ENCODE data around the gene CSAG1.
"Not testable (repeated sequence)": the region's sequence is repeated elsewhere in the genome, so short reads cannot be mapped to it uniquely, and the experiment has no call there.

The CSAG1 gene, protein sequence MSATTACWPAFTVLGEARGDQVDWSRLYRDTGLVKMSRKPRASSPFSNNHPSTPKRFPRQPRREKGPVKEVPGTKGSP

DNA sequence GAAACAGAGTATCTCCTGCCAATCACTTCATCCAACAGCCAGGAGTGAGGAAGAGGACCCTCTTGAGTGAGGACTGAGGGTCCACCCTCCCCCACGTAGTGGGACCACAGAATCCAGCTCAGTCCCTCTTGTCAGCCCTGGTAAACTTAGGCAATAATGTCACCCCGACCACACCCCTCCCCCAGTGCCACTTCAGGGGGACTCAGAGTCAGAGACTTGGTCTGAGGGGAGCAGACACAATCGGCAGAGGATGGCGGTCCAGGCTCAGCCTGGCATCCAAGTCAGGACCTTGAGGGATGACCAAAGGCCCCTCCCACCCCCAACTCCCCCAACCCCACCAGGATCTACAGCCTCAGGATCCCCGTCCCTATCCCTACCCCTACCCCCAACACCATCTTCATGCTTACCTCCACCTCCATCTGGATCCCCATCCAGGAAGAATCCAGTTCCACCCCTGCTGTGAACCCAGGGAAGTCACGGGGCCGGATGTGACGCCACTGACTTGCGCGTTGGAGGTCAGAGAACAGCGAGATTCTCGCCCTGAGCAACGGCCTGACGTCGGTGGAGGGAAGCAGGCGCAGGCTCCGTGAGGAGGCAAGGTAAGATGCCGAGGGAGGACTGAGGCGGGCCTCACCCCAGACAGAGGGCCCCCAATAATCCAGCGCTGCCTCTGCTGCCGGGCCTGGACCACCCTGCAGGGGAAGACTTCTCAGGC lies at the start of gene CSAG1, which contains the start of gene MAGEA12:
Gene CSAG1 (minus strand): TSS at position 461 of the 715 bp plus-strand sequence. CDS start 1,261 bp downstream, outside the sequence.
Gene MAGEA12 (plus strand): TSS at position 497 of the 715 bp plus-strand sequence. CDS start 2,405 bp downstream, outside the sequence.
- no peak for DNase-seq

DNA sequence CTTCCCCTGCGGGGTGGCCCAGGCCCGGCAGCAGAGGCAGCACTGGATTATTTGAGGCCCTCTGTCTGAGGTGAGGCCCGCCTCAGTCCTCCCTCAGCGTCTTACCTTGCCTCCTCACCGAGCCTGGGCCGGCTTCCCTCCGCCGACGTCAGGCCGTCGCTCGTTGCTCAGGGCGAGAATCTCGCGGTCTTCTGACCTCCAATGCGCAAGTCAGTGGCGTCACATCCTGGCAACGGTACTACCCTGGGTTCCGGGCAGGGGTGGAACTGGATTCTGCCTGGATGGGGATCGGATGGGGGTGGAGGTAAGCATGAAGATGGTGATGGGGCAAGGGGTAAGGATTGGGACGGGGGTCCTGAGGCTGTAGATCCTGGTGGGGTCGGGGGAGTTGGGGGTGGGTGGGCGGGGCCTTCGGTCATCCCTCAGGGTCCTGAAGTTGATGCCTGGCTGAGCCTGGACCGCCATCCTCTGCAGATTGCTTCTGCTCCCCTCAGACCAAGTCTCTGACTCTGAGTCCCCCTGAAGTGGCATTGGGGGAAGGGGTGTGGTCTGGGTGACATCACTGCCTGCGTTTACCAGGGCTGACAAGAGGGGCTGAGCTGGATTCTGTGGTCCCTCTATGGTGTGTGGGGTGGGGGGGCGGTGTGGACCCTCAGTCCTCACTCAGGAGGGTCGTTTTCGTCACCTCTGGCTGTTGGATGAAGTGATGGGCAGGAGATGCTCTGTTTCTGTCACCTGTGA lies 36.2 kb upstream of the CSAG1 start, which contains the start of gene MAGEA6:
Gene MAGEA6 (minus strand): TSS at position 141 of the 741 bp plus-strand sequence. CDS start 2,039 bp downstream, outside the sequence.
- not testable (repeated sequence) for DNase-seq

DNA sequence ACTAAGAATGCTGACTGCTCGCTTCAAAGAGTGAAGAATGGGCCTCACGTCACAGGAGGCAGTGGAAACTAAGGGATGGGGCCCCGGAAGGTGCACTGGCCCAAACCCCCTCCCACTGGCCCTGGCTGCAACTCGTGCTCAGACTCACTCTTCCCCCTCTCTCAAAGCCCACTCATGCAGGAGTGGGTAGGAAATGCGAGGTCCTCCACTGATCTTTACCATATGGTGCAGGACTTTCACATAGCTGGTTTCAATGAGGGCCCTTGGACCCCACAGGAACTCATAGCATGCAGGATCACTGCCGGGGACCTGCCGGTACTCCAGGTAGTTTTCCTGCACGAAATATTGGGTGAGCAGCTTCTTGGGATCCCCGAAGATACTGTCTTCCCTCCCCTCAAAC lies 33.0 kb upstream of the CSAG1 start:
- DNase-seq: not testable (repeated sequence)

DNA sequence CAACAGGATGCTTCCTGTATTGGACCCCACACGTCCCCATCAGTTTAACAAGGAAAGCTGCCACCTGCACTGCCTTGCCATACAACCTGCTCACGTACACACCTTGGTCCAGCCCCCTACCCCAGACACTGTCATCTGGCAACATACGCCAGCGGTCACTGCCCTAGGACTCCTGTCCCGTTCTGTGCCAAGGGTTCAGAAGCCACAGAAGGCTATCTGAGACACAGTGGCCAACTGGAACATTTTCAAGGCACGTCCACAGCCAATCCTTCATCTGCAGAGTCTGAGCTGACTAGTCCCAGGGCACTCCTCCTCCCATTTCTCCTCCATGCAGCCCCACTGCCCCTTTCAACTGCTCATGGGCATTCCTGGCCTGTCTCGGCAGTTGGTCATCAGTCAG lies 28.1 kb upstream of the CSAG1 start:
- not testable (repeated sequence) for DNase-seq

DNA sequence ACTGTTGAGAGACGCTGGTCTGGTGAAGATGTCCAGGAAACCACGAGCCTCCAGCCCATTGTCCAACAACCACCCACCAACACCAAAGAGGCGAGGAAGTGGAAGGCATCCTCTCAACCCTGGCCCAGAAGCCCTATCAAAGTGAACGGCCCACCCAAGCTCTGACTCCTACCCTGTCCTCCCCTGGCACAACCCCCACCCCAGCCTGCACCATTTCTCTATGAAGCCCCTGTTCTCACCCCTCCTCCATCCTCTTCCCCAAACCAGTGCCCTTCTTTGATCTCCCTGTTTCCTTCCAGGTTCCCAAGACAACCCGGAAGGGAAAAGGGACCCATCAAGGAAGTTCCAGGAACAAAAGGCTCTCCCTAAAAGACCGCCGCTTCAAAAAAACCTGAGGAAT lies 26.0 kb upstream of the CSAG1 start:
- not testable (repeated sequence) for DNase-seq

DNA sequence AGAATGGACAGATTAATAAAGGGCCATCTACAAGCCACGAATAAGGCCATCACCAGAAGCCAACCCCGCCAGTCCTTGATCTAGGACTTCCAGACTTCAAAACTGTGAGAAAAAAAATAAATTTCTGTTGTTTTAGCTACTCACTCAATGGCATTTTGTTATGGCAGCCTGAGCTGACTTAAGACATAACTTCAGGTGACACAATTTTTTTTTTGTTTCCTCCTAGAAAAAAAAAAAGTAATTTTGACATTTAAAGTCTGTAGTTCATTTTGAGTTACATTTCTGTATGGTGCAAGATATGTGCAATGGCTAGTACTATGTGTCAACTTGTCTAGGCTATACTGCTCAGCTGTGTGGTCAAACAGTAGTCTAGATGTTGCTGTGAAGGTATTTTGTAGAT lies 25.4 kb upstream of the CSAG1 start, which contains the start of gene CSAG3:
Gene CSAG3 (plus strand): TSS at position 301 of the 400 bp plus-strand sequence.
- DNase-seq: not testable (repeated sequence)

DNA sequence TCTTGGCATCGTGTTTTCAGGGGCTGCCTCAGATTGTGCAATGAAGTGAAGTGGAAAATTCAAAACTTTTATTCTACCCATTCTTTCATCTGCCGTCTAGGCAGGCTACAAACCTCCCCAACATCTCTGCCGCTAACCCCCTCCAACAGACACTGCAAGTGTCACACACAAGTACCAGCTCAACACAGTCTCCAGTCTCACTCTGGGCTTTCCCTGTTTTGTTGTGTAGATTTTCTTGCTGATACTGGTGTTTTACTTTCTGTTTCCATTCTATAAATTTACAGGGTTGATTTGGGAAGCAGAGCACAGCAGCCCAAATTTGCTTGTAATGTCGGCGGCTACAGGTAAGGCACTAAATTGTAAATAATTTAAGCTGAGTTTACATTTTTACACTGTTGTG lies 21.4 kb upstream of the CSAG1 start:
- not testable (repeated sequence) for DNase-seq

DNA sequence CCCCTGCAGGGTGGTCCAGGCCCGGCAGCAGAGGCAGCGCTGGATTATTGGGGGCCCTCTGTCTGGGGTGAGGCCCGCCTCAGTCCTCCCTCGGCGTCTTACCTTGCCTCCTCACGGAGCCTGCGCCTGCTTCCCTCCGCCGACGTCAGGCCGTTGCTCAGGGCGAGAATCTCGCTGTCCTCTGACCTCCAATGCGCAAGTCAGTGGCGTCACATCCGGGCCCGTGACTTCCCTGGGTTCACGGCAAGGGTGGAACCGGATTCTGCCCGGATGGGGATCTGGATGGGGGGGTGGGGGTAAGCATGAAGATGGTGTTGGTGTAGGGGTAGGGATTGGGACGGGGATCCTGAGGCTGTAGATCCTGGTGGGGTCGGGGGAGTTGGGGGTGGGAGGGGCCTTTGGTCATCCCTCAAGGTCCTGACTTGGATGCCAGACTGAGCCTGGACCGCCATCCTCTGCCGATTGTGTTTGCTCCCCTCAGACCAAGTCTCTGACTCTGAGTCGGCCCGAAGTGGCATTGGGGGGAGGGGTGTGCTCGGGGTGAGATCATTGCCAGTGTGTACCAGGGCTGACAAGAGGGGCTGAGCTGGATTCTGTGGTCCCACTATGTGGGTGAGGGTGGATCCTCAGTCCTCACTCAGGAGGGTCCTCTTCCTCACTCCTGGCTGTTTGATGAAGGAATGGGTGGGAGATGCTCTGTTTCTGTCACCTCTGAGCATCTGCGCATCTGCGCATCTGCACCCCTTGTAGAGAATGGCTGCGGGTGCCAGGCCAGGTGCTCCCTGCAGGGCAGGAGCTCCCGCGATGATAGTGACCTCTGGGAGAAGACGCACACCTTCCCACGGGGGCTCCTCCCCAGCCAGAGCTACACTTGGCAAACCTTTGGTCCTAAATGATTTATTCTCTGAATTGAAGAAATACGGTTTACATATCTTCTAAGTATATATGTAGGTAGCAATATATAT lies 20.4 kb upstream of the CSAG1 start, which contains the start of gene MAGEA2:
Gene MAGEA2 (minus strand): TSS at position 157 of the 965 bp plus-strand sequence. CDS start 2,479 bp downstream, outside the sequence.
- DNase-seq: not testable (repeated sequence)

DNA sequence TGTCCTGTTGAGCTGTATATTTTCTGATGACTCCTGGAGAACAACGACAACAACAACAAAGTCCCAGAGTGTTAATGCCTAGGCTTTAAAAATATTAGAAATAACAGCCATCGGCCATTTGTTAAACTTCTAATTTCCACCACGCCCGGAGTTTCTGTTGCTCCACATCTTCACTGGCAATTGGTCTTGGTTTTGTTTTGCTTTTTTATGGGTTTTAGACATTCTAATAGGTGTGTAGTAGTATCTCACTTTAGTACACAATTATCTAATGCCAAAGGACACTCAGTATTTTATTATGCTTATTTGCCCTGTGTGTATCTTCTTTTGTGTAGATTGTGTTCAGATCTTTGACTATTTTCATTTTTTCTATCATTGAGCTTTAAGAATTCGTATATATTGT lies 5.0 kb upstream of the CSAG1 start:
- DNase-seq: no peak

DNA sequence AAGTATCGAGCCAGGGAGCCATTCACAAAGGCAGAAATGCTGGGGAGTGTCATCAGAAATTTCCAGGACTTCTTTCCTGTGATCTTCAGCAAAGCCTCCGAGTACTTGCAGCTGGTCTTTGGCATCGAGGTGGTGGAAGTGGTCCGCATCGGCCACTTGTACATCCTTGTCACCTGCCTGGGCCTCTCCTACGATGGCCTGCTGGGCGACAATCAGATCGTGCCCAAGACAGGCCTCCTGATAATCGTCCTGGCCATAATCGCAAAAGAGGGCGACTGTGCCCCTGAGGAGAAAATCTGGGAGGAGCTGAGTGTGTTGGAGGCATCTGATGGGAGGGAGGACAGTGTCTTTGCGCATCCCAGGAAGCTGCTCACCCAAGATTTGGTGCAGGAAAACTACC lies 3.0 kb upstream of the CSAG1 start:
- DNase-seq: not testable (repeated sequence)

DNA sequence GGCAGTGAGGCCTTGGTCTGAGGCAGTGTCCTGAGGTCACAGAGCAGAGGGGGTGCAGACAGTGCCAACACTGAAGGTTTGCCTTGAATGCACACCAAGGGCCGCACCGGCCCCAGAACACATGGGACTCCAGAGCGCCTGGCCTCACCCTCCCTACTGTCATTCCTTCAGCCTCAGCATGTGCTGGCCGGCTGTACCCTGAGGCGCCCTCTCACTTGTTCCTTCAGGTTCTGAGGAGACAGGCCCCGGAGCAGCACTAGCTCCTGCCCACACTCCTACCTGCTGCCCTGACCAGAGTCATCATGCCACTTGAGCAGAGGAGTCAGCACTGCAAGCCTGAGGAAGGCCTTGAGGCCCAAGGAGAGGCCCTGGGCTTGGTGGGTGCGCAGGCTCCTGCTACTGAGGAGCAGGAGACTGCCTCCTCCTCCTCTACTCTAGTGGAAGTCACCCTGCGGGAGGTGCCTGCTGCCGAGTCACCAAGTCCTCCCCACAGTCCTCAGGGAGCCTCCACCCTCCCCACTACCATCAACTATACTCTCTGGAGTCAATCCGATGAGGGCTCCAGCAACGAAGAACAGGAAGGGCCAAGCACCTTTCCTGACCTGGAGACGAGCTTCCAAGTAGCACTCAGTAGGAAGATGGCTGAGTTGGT lies 2.5 kb upstream of the CSAG1 start:
- DNase-seq: no peak

DNA sequence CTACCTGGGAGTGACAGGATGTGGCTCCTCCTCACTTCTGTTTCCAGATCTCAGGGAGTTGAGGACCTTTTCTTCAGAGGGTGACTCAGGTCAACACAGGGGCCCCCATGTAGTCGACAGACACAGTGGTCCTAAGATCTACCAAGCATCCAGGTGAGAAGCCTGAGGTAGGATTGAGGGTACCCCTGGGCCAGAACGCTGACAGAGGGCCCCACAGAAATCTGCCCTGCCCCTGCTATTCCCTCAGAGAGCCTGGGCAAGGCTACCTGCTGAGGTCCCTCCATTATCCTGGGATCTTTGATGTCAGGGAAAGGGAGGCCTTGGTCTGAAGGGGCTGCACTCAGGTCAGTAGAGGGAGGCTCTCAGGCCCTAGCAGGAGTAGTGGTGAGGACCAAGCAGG lies 1.6 kb upstream of the CSAG1 start:
- DNase-seq: no peak

DNA sequence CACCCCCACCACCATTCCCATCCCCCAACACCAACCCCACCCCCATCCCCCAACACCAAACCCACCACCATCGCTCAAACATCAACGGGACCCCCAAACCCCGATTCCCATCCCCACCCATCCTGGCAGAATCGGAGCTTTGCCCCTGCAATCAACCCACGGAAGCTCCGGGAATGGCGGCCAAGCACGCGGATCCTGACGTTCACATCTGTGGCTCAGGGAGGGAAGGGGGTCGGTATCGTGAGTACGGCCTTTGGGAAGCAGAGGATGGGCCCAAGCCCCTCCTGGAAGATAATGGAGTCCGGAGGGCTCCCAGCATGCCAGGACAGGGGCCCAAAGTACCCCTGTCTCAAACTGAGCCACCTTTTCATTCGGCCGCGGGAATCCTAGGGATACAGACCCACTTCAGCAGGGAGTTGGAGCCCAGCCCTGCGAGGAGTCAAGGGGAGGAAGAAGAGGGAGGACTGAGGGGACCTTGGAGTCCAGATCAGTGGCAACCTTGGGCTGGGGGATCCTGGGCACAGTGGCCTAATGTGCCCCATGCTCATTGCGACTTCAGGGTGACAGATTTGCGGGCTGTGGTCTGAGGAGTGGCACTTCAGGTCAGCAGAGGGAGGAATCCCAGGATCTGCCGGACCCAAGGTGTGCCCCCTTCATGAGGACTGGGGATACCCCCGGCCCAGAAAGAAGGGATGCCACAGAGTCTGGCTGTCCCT lies 780 bp upstream of the CSAG1 start:
- DNase-seq: not testable (repeated sequence)

DNA sequence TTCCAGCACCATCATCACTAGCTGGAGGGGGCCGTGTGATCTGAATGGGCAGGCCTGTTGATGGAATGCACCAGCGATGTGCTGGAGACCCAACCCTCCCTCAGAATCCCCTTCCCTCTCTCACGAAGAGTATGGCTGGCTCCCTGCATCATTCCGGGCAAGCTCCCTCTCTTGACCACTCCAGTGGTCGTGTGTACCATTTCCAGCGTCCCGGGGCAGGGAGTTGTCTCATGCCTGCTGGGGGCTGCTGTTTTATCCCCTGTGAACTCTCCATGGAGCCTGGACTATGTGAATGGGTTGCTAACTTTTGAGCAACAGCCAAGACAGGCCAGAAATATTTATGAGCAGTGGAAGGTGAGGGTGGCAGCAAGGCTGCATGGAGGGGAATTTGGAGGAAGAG lies 8.1 kb downstream of the CSAG1 start:
- DNase-seq: no peak

DNA sequence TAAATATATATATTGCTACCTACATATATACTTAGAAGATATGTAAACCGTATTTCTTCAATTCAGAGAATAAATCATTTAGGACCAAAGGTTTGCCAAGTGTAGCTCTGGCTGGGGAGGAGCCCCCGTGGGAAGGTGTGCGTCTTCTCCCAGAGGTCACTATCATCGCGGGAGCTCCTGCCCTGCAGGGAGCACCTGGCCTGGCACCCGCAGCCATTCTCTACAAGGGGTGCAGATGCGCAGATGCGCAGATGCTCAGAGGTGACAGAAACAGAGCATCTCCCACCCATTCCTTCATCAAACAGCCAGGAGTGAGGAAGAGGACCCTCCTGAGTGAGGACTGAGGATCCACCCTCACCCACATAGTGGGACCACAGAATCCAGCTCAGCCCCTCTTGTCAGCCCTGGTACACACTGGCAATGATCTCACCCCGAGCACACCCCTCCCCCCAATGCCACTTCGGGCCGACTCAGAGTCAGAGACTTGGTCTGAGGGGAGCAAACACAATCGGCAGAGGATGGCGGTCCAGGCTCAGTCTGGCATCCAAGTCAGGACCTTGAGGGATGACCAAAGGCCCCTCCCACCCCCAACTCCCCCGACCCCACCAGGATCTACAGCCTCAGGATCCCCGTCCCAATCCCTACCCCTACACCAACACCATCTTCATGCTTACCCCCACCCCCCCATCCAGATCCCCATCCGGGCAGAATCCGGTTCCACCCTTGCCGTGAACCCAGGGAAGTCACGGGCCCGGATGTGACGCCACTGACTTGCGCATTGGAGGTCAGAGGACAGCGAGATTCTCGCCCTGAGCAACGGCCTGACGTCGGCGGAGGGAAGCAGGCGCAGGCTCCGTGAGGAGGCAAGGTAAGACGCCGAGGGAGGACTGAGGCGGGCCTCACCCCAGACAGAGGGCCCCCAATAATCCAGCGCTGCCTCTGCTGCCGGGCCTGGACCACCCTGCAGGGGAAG lies 19.4 kb downstream of the CSAG1 start, which contains the start of gene MAGEA2B:
Gene MAGEA2B (plus strand): TSS at position 814 of the 973 bp plus-strand sequence. CDS start 2,479 bp downstream, outside the sequence.
- DNase-seq: not testable (repeated sequence)

DNA sequence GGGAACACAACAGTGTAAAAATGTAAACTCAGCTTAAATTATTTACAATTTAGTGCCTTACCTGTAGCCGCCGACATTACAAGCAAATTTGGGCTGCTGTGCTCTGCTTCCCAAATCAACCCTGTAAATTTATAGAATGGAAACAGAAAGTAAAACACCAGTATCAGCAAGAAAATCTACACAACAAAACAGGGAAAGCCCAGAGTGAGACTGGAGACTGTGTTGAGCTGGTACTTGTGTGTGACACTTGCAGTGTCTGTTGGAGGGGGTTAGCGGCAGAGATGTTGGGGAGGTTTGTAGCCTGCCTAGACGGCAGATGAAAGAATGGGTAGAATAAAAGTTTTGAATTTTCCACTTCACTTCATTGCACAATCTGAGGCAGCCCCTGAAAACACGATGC lies 20.3 kb downstream of the CSAG1 start:
- DNase-seq: not testable (repeated sequence)

DNA sequence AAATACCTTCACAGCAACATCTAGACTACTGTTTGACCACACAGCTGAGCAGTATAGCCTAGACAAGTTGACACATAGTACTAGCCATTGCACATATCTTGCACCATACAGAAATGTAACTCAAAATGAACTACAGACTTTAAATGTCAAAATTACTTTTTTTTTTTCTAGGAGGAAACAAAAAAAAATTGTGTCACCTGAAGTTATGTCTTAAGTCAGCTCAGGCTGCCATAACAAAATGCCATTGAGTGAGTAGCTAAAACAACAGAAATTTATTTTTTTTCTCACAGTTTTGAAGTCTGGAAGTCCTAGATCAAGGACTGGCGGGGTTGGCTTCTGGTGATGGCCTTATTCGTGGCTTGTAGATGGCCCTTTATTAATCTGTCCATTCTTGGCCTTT lies 24.3 kb downstream of the CSAG1 start, which contains the start of gene CSAG2:
Gene CSAG2 (minus strand): TSS at position 101 of the 400 bp plus-strand sequence. CDS start 161 bp downstream, outside the sequence.
- not testable (repeated sequence) for DNase-seq

DNA sequence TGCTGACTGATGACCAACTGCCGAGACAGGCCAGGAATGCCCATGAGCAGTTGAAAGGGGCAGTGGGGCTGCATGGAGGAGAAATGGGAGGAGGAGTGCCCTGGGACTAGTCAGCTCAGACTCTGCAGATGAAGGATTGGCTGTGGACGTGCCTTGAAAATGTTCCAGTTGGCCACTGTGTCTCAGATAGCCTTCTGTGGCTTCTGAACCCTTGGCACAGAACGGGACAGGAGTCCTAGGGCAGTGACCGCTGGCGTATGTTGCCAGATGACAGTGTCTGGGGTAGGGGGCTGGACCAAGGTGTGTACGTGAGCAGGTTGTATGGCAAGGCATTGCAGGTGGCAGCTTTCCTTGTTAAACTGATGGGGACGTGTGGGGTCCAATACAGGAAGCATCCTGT lies 27.0 kb downstream of the CSAG1 start:
- not testable (repeated sequence) for DNase-seq

DNA sequence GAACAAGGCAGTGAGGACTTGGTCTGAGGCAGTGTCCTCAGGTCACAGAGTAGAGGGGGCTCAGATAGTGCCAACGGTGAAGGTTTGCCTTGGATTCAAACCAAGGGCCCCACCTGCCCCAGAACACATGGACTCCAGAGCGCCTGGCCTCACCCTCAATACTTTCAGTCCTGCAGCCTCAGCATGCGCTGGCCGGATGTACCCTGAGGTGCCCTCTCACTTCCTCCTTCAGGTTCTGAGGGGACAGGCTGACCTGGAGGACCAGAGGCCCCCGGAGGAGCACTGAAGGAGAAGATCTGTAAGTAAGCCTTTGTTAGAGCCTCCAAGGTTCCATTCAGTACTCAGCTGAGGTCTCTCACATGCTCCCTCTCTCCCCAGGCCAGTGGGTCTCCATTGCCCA lies 33.1 kb downstream of the CSAG1 start:
- DNase-seq: not testable (repeated sequence)

Measured in 8988T (cell line).